ENCODE data around the gene DENND4A.

Gene DENND4A

DNA sequence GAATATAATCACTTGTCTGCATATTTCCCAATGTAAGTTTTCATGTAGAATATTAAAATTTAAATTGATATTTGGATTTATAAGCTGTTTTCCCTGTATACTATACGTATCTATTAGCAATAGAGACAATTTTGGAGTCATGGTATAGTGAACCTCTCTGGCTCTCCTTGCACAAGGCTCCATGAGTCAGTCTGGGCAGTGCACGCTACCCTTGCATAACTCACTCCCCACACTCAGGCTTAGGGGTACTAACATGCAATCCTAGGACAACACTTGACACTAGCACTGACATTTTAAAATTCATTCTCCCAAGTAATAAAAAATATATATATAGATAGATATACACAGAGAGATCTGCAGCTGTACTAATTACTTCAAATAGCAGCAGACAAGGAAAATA lies 131.2 kb downstream of the DENND4A start:
- no peak for DNase-seq

DNA sequence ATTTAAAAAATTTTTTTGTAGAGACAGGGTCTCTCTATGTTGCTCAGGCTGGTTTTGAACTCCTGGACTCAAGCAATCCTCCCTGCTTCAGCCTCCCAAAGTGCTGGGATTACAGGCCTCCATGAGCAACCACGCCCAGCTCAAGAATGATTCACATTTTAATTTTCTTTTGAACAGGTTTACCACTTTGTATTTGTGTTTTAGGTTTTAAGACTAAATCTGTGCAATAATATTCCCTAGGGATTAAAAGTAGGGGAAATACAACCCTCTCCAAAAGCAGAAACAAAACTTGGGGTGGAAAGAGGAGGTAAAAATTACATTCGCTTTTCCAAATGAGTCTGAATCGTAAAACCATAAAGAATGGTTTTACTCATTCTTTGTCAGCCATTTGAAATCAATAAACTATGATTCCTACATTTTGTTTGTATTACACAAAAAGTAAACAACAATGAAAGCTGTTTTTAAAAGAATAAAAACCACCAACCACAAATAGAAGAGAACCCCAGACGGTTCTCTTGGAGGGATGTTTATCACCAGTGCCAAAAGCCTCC lies 132.5 kb downstream of the DENND4A start:
- DNase-seq = no peak

DNA sequence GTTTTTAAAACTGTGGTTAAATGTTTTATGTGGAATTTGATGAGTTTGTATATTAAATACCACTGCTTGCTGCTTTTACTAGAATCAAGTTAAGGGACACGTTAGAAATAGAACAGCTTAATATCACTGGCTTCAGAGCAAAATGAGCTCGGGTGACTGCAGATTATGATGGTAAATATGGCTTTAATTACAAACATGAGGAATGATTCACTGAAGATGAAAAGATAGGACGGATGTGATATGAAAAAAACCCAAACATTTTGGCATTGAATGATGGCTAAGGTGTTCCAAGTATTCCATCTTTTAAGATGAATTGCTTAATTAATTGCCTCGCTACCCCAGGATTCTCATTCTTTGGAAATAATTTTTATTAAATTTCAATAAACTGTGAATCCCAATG lies 136.6 kb downstream of the DENND4A start:
- DNase-seq = no peak

DNA sequence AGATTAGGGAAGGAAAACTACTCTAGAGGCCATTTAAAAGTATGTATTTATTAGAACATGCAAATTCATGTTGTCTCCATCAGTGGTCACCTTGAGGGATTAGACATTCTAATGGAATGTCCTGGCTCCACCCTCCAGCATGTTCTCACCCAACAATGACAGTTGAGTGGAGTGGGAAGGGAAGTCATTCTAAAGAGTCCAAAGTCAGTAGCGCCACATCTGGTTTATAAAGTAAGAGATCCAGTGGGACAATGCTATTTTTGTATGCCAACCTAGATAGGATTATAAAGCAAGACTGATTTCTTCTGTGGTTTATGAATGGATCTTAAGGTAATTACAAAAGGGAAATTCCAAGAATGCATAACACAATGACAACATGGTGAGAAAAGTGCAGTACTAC lies 137.1 kb downstream of the DENND4A start:
- no peak for DNase-seq

DNA sequence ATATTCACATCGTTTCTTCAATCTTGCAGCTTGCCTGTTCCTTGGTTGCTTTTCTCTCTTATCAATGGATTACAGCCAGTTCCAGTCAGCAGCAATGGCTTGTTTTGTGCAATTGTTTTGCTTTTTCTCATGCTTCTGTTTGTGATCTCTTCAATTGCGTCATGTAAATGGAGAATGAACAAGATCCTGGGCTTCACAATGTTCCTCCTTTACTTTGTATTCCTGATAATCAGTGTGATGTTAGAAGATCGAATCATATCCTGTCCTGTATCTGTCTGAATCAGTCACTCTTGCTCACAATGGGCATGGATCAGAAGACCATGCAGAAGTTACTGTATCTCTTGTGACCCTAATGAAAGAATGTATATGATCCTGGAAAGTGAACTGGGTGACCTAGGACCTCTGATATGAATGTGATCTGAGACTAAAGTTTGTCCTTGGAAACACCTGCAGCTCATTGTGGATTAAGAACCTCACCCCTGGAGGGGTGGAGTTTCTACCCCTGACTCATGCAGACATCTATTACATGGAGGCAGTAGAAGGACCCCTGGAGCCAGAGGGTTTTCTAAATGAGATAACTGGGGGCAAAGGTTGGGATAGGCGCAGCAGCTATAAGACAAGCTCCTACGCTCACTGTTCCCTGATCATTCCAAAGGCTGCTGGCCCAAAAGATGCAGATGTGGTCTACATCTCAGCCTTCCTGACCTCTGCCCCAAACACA lies 138.1 kb downstream of the DENND4A start:
- no peak for DNase-seq

DNA sequence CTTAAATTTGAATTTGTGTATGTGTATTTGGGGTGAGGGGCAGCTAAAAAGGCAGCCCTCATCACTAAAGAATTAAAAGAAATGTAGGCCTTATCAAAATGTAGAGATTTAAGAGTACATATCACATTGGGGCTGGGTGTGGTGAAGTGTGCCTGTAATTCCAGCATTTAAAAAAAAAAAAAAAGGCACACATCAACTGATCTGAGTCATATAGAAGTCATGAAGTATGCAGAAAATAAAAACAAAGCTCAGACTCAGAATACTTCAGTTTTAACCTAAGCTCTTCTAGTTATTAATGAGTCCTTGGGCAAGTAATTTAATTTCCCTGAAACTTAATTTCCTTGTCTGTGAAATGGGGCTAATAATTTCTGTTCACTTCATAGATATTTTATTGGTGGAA lies 138.8 kb downstream of the DENND4A start:
- no peak for DNase-seq

DNA sequence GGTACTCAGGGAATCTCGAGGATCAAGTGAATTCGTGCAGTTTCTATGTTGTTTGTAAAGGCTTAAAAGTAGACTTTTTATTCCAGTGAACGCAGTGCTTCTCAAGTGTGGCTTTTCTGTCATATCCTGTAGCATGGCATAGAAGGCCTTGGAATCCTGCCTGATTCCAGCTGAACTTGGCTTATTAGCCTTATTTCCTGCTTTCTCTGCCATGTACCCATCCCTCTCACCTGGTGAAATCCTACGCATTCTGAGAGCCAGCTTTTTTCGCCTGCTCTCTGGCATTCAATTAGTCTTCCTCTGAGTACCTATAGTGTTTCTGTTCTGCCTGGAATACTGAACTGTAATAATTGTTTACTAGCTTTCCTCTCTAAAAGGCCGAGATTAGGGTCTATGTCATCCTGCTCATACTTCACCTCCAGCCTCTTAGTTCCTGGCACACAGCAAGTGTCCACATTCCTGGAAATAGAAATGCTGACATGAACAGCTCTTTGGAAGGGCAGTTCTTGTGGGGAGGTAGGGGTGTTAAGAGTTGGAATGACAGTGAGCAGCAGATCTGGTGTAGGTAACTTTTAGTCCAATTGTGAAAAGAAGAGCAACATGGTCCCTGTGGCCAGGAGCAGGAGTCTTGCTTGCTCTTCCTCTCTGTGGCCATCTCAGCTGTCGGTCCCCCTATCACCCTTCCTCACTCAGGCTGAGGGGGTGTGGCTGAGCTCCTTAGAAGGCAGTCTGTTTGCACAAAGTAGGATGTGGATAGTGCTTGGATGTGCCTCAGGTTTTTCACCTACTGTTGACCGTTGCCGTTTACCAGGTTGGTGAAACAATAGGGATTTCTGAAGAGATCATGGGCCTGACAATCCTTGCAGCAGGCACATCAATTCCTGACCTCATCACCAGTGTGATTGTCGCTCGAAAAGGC lies 140.0 kb downstream of the DENND4A start:
- no peak for DNase-seq

DNA sequence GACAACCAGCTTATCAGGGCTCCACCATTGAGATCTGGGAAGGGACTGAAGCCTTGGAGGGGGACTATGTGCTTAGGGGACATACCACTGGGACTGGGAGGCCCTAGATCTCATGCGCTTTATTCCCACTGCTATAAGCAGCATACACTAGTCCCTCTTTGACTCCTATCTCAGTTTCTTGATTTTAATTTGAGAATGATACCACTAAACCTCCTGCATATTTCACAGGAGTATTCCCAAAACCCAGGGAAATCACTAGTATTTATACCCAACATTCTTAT lies 141.1 kb downstream of the DENND4A start:
- DNase-seq = no peak

DNA sequence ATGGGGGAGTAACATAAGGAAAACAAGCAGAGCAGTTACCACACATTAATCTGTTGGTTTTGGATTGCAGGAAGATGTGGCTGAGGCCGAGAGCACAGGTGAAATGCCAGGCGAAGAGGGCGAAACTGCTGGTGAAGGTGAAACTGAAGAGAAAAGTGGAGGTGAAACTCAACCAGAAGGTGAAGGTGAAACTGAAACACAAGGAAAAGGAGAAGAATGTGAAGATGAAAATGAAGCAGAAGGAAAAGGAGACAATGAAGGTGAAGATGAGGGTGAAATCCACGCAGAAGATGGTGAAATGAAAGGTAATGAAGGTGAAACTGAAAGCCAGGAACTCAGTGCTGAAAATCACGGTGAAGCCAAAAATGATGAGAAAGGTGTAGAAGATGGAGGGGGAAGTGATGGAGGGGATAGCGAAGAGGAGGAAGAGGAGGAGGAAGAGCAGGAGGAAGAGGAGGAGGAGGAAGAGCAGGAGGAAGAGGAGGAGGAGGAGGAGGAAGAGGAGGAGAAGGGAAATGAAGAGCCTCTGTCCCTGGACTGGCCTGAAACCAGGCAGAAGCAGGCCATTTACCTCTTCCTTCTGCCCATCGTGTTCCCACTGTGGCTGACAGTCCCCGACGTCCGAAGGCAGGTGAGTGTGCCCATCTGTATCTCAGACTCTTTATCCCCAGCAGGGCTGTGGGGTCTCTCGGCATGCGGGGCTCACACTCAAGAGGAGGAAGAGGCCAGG lies 141.6 kb downstream of the DENND4A start:
- no peak for DNase-seq

DNA sequence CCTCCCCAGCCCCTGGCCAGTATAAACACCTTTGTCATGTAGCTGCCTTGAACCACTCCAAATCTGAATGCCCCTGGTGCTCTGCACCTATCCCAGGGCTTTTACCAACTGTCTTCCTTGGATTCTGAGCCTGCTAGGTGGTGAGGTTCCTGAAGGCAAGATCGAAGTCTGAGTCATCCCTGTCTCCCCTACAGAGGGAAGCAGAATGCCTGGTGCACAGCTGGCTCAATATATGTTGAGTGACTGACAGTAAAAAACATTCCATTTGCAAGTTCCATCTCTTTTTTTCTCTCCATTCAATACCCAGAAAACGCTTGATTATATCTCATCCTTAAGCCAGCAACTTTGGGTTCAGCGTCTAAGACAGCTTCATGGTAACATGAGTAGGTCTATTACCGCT lies 145.6 kb downstream of the DENND4A start:
- no peak for DNase-seq

DNA sequence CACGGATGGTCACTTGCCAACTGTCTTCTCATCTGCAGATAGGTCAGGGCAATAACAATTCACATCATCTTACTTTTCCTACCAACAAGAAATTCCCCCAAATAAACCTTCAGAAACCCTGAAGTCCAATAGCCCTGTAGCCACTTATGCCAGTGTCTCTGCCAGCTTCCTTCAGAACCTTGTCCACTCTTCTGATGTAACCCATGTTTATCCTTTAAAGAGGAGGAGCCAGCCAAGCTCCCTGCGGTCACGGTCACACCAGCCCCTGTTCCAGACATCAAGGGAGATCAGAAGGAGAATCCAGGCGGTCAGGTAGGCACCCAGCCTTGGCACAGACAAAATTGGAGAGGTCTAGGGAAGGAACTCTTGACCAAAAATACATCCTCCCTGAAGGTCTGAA lies 146.7 kb downstream of the DENND4A start:
- DNase-seq = no peak

DNA sequence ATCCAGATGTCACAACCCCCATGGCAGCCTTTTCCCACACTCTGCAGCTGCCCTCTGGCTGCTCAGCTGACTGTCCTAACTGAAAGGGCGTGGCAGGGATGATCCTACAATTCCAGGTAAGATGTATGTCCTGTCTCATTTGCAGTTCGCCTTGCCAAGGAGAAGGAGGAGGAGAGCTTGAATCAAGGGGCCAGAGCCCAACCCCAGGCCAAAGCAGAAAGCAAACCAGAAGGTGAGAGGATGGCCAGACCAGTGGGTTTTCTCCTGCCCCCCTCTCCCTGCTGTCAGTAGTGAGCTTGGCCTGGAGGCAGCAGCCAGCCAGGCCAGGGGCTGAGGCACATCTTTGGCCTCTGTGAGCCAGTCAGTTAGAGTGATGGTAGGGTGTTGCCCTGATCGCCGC lies 147.8 kb downstream of the DENND4A start:
- DNase-seq = no peak

DNA sequence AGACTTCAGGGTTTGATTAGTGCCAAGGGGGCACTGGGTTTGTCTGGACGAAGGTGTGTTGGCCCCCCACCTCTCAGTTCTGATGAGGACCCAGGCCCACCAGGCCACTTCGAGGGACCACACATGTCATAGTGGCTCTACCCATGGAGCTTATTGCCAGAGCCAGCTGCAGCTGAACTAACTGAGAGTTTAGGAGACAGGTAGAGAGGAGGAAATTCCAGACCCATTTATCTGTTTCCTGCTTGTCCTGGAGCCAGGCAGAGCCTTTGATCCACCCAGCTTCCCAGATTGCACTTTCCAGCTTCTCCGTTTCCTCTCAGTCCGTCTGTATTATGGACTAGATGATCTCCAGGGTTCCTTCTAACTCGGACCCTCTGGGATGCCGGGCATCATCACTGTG lies 149.5 kb downstream of the DENND4A start:
- no peak for DNase-seq

DNA sequence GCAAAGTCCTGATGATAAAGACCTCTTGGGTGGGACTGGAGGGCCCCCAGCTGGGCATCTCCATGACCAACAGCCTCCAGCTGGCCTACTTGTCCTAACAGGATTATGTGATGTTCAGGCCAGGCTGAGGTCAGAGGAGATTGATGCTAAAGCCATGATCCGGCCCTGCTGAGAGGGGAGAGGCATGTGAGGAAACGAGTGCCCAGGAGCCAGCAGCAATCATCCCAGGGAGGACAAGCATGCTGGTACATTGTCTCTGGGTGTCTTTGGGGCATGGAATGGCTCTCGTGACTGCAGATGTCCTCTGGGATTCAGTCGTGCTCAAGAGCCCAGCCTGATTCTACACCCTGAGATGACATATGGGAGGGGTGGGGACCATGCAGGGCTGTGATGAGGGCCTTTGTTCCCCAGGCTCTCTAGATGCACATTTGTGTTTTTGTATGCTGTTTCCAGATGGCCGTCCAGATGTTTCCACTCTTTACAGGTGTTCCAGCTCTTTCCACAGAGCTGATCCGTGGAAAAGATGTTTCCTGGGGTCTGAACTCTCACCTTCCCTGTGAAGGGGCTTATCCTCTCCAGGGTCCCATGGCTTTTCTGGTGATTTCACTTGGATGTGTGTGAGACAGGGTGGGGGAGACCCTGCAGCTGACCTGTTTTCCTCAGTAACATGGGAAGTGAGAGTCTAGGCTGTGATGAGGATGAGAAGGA lies 150.2 kb downstream of the DENND4A start:
- no peak for DNase-seq

DNA sequence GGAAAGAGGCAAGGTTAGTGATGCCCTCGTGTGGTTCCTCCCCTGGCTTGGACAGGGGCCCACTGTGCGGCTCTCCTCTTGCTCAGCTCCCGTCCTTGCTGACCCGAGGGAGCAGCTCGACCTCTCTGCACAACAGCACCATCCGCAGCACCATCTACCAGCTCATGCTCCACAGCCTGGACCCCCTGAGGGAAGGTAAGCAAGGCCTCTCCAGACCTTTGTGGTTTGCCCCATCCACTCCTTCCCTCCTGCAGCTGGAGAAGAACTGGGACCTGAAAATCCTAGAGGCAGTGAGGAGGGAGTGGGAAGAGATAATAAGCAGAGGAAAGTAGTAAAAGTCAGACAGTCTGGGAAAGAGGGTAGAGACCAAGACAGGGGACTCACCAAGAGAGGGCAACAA lies 152.6 kb downstream of the DENND4A start:
- DNase-seq = no peak

DNA sequence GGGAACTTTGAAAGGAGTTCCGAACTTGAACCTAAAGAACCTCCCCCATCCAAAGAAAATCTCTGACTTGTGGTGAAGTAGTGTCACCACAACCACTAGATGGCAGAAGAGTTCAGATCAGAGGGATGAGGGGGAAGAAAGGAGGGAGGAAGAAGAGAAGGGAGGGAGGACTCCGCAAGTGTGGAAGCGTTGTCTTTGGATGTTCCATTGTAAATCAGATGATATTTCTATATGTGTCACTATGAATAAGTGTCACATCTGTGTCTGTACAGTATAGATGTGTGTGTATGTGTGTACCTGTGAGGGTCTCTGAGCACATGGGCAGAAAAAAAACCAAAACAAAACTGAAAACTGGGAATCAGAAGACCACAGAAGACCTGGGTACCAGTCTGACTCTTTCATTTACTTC lies 153.4 kb downstream of the DENND4A start:
- no peak for DNase-seq

DNA sequence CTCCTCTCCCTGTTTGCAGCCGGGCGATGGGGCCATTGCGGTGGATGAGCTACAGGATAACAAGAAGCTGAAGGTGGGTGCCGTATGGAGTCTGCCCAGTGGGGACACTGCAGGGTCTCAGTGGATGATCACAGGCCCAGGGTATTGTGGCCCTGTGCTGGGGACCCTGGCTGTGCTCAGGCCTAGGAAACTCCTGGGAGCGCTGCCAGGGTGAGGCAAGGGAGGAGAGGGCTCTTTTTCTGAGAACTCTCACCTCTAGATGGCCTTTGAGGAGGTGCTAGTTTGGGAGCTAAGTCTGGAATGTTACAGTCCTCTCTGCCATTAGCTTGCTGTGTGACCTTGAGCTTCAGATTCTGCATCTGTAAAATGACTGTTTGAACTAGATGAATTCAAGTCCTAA lies 154.0 kb downstream of the DENND4A start:
- DNase-seq = no peak

DNA sequence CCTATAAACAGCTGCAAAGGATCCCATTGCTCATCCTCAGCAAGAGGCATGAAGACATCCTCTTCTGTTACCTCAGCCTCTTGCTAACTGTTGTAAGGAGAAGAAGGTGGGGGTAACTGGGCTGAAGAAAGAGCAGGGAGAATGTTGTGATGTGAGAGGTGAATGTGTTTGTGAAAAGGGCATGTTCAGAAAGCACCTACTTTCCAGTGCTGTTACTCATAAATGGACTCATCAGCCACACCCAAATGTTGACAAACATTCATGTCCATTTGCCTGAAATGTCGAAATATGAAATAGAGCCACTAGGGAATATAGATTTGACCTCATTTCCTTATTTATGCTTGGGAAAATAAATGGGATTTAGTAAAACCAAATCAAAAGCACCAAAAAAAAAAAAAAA lies 157.7 kb downstream of the DENND4A start:
- DNase-seq = no peak

DNA sequence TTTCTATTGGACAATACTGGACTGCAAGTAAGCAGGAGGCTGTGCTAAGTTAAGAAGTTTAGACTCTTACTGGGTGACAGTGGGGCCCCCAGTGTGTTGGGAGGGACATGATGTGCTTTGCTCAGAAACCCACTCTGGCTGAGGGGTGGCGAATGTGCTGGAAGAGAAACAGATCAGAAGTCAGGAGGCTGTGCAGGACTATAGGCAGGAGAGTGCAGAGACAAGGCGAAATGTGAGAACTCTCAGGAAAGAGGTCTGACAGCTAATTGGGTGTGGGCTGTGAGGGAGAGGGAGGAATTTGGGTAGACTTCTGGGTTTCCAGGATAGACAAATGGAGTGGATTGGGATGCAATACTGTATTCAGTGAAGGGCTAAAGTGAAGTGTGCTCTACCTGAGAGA lies 158.3 kb downstream of the DENND4A start:
- no peak for DNase-seq

DNA sequence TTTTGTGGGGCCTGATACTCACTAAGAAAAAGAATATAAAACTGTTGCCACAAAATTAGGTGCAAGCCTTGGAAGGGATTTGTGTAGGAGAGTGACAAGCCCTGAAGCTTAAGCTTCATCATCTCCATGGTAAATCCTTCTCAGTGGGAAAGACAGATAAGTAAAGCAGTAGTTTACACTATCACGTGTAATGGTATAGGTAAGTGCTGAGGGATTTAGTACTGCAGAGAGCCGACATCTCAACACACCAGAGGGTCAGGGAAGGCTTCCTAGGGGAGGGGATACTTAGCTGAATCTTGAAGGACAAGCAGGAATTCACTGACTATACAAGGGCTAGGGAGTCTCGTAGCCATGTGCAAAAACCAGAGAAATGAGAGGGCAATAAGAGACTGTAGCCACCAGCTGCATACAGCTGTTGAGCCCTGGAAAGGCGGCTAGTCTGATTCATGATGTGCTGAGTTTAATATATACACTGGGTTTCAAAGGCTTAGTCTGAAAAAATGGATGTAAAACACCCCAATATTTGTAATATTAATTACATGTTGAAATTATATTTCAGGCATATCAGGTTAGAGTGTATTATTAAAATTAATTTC lies 159.2 kb downstream of the DENND4A start:
- no peak for DNase-seq

DNA sequence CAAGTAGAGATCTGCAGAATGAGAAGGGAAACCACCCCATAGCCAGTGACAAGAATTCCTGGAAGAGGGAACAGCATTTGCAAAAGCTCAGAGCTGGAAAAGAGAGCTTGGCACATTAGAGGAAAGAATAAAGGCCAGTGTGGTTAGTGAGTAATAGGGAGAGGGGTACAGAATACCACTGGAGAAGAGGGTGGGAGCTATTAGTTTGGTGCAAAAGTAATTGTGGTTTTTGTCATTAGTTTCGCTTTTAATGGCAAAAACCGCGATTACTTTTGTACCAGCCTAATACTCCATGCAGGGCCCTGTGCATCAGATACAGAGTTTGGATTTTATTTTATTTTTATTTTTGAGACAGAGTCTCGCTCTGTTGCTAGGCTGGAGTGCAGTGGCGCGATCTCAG lies 160.6 kb downstream of the DENND4A start:
- no peak for DNase-seq

DNA sequence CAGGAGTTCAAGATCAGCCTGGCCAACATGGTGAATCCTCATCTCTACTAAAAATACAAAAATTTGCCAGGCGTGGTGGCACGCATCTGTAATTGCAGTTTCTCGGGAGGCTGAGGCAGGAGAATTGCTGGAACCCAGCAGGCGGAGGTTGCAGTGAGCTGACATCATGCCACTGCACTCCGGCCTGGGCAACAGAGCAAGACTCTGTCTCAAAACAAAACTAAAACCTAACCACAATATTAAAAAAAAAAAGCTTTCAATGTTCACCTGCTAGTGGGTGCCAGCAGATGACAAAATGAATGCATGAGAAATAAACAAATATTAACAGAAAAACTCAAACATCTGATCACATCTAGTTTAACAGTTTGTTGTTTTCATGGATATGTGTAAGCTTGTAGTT lies 161.3 kb downstream of the DENND4A start:
- DNase-seq = no peak

DNA sequence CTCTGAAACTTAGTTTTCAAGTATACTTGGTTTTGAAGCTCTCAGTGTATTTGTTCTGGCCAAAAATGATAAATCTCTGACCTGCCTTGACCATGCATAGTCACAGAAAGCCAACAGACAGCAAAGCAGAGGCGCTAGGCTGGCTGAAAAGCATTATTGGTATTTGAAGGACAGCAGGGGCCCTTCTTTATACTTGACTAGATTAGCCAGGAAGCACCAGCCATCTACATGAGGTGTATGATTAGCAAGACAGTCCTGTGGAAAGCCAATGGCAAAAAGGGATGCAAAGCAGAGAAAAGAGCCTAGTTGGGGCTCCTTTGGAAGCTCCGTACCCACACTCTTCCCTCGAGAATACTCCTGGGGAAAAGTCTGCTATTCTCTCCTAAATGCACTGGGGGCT lies 162.5 kb downstream of the DENND4A start:
- DNase-seq = no peak

Measured in activated effector memory CD4-positive, alpha-beta T cell treated with anti-CD3 and anti-CD28 coated beads, Interleukin-2, amount 50 U/mL, for 16 hours (primary cell).